ENCODE data around the gene NCOA3.

The NCOA3 gene

DNA sequence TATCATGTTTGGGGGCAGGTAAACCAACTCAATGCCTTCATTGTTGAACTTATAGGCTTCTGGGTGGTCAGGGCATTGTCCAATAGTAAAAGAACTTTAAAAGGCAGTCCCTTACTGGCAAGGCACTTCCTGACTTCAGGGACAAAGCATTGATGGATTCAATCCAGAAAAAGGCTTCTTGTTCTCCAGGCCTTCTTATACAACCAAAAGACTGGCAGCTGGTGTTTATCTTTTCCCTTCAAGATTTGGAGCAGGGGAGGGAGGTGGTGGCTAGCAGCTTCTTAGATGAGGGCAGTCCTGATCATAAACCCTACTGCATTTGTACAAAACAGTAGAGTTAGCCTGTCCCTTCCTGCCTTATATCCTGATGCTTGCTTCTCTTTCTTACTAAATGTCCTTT is 57.5 kb downstream of the NCOA3 start:
- FAIRE-seq (no peak), DNase-seq (ENCODE audit: insufficient read length, low spot score) (no peak)
- TF ChIP-seq, protein P1, sequence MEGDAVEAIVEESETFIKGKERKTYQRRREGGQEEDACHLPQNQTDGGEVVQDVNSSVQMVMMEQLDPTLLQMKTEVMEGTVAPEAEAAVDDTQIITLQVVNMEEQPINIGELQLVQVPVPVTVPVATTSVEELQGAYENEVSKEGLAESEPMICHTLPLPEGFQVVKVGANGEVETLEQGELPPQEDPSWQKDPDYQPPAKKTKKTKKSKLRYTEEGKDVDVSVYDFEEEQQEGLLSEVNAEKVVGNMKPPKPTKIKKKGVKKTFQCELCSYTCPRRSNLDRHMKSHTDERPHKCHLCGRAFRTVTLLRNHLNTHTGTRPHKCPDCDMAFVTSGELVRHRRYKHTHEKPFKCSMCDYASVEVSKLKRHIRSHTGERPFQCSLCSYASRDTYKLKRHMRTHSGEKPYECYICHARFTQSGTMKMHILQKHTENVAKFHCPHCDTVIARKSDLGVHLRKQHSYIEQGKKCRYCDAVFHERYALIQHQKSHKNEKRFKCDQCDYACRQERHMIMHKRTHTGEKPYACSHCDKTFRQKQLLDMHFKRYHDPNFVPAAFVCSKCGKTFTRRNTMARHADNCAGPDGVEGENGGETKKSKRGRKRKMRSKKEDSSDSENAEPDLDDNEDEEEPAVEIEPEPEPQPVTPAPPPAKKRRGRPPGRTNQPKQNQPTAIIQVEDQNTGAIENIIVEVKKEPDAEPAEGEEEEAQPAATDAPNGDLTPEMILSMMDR (IDR thresholded peaks at IDR 0.05; ENCODE audit: insufficient read depth, missing control alignments): no peak

- FAIRE-seq: no peak
- DNase-seq (ENCODE audit: insufficient read length, low spot score): no peak
- TF ChIP-seq, protein P1 (IDR thresholded peaks at IDR 0.05; ENCODE audit: insufficient read depth, missing control alignments): no peak
Measured at GRCh38 chr20:47561180-47561579, 59.5 kb downstream of the NCOA3 start.

- FAIRE-seq (no peak), DNase-seq (ENCODE audit: insufficient read length, low spot score) (no peak)
- TF ChIP-seq, protein P1 (IDR thresholded peaks at IDR 0.05; ENCODE audit: insufficient read depth, missing control alignments): no peak
Measured at GRCh38 chr20:47561603-47562583, 60.2 kb downstream of the NCOA3 start.

DNA sequence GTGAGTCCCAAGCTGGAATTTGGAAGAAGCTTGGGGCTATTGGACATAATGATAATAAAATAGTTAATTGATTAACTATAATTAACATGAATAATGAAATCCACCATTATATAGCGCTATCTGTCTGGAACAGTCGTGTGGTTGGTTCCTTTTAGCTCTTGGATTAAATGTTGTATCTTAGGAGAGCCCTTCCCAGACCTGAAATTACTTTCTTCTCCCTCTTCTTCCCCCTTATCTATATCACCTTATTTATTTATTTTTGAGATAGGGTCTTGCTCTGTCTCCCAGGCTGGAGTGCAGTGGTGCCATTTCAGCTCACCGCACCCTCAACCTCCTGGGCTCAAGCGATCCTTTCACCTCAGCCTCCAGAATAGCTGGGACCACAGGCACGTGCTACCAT is 64.6 kb downstream of the NCOA3 start:
- FAIRE-seq (no peak), DNase-seq (ENCODE audit: insufficient read length, low spot score) (no peak)
- TF ChIP-seq, protein P1 (IDR thresholded peaks at IDR 0.05; ENCODE audit: insufficient read depth, missing control alignments): no peak

GRCh38 chr20:47568019-47568418 is 66.3 kb downstream of the NCOA3 start:
- DNase-seq (ENCODE audit: insufficient read length, low spot score) (no peak), FAIRE-seq (no peak)
- TF ChIP-seq, protein P1 (IDR thresholded peaks at IDR 0.05; ENCODE audit: insufficient read depth, missing control alignments): no peak

DNA sequence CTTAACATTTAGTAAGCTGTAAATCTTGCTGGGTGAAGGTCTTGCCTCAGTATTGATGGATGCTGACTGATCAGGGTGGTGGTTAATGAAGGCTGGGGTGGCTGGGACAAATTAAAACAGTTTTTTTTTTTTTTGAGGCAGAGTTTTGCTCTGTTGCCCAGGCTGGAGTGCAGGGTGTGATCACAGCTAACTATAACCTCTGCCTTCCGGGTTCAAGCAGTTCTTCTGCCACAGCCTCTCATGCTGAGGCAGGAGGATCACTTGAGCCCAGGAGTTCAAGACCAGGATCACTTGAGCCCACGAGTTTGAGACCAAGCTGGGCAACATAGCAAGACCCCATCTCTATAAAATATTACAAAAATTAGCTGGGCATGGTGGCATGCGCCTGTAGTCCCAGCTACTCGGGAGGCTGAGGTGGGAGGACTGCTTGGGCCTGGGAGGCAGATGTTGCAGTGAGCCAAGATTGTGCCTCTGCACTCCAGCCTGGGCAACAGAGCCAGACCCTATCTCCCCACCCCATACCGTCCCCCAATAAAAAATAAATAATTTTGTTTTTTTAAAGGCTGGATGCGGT is 67.2 kb downstream of the NCOA3 start:
- FAIRE-seq (no peak), DNase-seq (ENCODE audit: insufficient read length, low spot score) (no peak)
- TF ChIP-seq, protein P1 (IDR thresholded peaks at IDR 0.05; ENCODE audit: insufficient read depth, missing control alignments): no peak

- DNase-seq (ENCODE audit: insufficient read length, low spot score) (no peak), FAIRE-seq (no peak)
- TF ChIP-seq, protein P1 (IDR thresholded peaks at IDR 0.05; ENCODE audit: insufficient read depth, missing control alignments): no peak
Measured at GRCh38 chr20:47571426-47571825, 69.7 kb downstream of the NCOA3 start.
